Progenitor cell of endocrine pancreas (in vitro differentiated cells): ENCODE results near the gene DEK. TPM values are rescaled to one million over a fixed set of nuclear protein-coding genes. Genes with fewer than 3 reads are reported as not detected.

Experiments used
- DNase-seq: peaks from one replicate; pipeline ENCODE4 v3.0.0; 2021; ENCODE audit warnings: low spot score; ENCODE audit not compliant: unreplicated experiment
- H3K27ac Mint-ChIP-seq: 2 replicates; pipeline ENCODE4 v1.8.0; 2021; ENCODE audit warnings: mild to moderate bottlenecking, moderate library complexity, mixed read lengths
- H3K27me3 Mint-ChIP-seq: 2 replicates; pipeline ENCODE4 v1.8.0; 2021; ENCODE audit warnings: mixed read lengths
- H3K36me3 Mint-ChIP-seq: 2 replicates; pipeline ENCODE4 v1.8.0; 2022; ENCODE audit warnings: mixed read lengths; ENCODE audit not compliant: insufficient read depth
- H3K4me1 Mint-ChIP-seq: 2 replicates; pipeline ENCODE4 v1.8.0; 2021; ENCODE audit warnings: low read depth, mixed read lengths
- H3K4me3 Mint-ChIP-seq: 2 replicates; pipeline ENCODE4 v1.8.0; 2021; ENCODE audit warnings: low read depth, mild to moderate bottlenecking, moderate library complexity, mixed read lengths
- H3K9me3 Mint-ChIP-seq: 2 replicates; pipeline ENCODE4 v1.8.0; 2021; ENCODE audit warnings: low read depth, mixed read lengths
- total RNA-seq: library from RNA; stranded (reverse); gene quantifications from 2 replicates; pipeline ENCODE4 v1.2.1, GENCODE V29; 2021
- TF ChIP-seq, protein P1 (sequence below): fragments of 200-600 bp; sonication (generic); IDR thresholded peaks from one replicate; pipeline ENCODE4 v1.5.0; 2021; ENCODE audit warnings: antibody characterized with exemption, mild to moderate bottlenecking; ENCODE audit not compliant: unreplicated experiment

The DEK gene
- total RNA-seq, 1 donor from 2014 or later: 120 TPM

DNA sequence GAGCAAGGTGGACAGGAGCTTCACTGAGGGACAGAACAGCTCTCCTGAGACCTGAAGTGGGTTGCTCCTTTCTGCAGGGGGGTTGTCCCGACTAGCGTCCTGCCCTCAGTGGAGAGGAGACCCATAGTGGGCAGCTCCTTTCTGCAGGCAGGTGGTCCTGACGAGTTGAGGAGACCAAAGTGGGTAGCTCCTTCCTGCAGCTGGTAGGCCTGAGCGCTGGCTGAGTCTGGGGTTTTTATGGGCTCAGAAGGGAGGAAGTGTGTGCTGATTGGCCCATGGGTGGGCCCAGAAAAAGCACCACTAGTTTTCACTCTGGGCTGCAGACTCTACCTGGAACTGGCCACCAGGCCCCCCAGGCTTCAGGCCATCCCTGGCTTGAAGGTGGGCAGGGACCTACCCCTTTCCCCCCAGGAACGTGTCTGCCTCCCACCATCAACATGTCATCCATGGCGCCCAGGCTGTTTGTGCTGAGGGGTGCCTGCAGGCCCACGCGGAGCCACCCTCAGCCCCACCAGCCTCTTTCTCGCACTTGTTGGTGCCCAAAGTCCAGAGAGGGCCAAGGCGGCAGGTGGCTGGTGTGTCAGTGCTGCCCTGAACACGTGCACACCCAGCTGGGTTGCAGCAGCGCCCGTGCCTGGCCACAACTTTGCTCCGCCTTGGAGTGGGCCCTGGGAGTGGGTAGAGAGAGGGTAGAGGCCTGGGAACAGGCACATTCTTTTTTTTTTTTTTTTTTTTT, 1.6 kb upstream of the DEK start:
- no peak for DNase-seq
- H3K4me1 Mint-ChIP-seq: peaks cover 29% of the 10 kb centered on the region
- H3K27ac Mint-ChIP-seq: no peak overlapping the region
- TF ChIP-seq, protein P1, sequence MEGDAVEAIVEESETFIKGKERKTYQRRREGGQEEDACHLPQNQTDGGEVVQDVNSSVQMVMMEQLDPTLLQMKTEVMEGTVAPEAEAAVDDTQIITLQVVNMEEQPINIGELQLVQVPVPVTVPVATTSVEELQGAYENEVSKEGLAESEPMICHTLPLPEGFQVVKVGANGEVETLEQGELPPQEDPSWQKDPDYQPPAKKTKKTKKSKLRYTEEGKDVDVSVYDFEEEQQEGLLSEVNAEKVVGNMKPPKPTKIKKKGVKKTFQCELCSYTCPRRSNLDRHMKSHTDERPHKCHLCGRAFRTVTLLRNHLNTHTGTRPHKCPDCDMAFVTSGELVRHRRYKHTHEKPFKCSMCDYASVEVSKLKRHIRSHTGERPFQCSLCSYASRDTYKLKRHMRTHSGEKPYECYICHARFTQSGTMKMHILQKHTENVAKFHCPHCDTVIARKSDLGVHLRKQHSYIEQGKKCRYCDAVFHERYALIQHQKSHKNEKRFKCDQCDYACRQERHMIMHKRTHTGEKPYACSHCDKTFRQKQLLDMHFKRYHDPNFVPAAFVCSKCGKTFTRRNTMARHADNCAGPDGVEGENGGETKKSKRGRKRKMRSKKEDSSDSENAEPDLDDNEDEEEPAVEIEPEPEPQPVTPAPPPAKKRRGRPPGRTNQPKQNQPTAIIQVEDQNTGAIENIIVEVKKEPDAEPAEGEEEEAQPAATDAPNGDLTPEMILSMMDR: no peak
- no peaks in the 10 kb centered on the region for H3K27me3 Mint-ChIP-seq
- H3K36me3 Mint-ChIP-seq: peaks cover 5% of the 10 kb centered on the region
- no peaks in the 10 kb centered on the region for H3K9me3 Mint-ChIP-seq
- peak overlapping the region; percentile 95 for H3K4me3 Mint-ChIP-seq

DNA sequence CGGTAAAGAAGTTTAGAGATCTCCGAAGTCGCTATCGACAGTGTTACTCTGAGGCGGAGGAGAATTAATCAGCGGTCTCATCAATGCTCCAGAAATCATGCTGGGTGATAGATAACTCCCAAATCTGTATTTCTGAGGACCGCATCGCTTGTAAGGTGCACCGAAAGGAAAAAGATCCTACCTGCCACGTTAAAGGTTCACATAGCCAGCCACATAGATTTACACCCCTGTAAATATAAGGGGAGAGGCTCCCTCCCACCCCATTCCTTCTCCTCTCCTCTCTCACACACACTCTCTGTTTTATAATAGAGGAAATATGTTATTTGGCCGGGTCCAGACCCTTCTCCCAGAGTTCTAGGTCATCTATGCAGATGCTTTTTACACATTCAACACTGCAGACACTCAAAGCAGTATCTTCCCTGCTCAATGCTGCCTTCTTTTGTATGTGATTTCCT, 620 bp upstream of the DEK start:
- DNase-seq: no peak
- TF ChIP-seq, protein P1: no peak
- Mint-ChIP-seq H3K4me1 (peaks cover 39% of the 10 kb centered on the region), H3K4me3 (peak overlapping the region; percentile 95), H3K27ac (peak overlapping the region; percentile 87), H3K27me3 (no peaks in the 10 kb centered on the region), H3K9me3 (no peaks in the 10 kb centered on the region), H3K36me3 (peaks cover 5% of the 10 kb centered on the region)

DNA sequence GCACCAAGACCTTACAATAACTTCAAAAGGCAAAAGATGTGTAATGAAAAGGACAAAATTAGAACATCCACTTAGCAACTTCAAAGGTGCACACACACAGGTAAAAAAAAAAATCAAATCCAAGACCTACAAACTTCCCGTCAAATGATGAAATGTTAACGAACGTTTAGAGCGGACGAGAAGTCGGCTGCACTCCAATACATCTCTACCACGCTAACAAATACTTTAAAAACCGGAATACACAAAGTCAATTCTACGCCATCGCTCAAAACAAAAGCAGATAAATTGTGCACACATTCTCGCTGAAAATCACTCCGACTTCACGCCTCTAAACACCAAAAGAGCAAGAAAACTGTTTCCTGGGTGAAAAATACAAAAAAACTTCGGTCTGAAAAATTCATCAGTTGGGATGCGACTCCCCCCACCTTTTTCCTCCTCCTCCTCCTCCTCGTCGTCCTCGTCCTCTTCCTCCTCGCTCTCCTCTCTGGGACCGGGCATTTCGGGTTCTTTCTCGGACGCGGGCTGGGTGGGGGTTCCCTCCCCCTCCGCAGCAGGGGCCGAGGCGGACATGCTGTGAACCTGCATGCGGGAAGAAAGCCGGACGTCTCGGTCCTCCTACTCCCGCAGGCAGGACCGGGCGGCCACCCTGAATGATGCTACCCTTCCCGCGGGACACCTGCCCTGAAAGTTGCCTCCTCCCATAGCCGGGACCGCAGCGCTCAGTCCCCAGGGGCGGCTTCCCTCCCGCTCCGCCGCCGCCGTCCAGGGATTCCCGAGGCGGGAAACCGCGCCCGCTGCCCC, 712 bp downstream of the DEK start:
- peaks cover 5% of the 10 kb centered on the region for H3K36me3 Mint-ChIP-seq
- peaks cover 42% of the 10 kb centered on the region for H3K4me1 Mint-ChIP-seq
- TF ChIP-seq, protein P1: no peak
- no peak for DNase-seq
- no peaks in the 10 kb centered on the region for H3K27me3 Mint-ChIP-seq
- H3K4me3 Mint-ChIP-seq: peak overlapping the region; percentile 95
- peak overlapping the region; percentile 92 for H3K27ac Mint-ChIP-seq
- H3K9me3 Mint-ChIP-seq: no peaks in the 10 kb centered on the region

DNA sequence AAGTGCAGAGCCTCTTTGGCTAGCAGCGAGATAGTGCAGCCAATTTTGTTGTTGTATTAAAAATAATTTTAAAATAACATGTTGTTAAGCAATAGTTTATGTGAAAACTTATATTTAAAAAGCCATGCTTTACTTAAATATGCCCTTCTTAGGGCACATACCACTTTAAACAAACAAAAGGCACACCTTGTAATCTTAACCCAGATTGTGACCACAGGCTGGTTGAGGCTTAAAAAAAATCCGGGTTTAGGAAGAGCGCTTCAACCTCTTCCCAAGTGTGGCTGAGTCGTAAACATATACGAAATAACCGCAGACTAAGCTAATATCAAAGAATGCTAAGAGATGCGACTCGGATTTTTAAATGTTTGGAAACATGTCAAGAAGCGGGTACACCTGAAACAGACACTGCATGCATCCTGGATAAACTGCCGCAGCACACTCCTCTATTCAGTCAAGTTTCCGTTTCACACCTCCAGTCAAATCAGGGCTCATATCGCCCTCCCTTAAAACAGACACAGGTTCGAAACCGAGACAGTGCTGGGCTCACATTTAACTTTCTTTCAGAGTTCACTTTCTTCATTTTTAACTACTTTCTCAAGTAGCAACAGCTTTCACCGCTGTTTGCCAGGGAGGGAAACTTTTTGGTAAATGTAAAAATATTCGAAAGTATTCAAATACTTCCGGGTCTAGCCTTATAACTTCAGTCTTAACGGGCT, 1.5 kb downstream of the DEK start:
- Mint-ChIP-seq H3K9me3 (no peaks in the 10 kb centered on the region), H3K4me1 (peaks cover 42% of the 10 kb centered on the region), H3K36me3 (peaks cover 5% of the 10 kb centered on the region), H3K27me3 (no peaks in the 10 kb centered on the region), H3K4me3 (peak overlapping the region; percentile 95), H3K27ac (peak overlapping the region; percentile 92)
- TF ChIP-seq, protein P1: no peak
- no peak for DNase-seq

DNA sequence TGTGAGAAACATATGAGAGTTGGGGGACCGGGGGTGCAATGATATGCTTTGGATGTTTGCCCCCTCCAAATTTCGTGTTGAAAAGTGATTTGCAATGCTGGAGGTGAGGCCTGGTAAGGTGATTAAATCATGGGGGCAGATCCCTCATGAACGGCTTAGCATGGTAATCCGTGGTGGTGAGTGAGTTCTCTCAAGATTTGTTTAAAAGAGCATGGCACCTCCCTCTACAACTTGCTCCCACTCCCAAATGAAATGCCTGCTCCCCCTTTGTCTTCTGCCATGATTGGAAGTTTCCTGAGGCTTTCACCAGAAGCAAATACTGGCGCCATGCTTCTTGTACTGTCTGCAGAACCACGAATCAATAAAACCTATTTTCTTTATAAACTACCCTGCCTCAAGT, 2.5 kb downstream of the DEK start:
- no peak overlapping the region for H3K27ac Mint-ChIP-seq
- TF ChIP-seq, protein P1: no peak
- no peaks in the 10 kb centered on the region for H3K9me3 Mint-ChIP-seq
- DNase-seq: no peak
- H3K36me3 Mint-ChIP-seq: peaks cover 11% of the 10 kb centered on the region
- peak overlapping the region; percentile 95 for H3K4me3 Mint-ChIP-seq
- no peaks in the 10 kb centered on the region for H3K27me3 Mint-ChIP-seq
- peaks cover 42% of the 10 kb centered on the region for H3K4me1 Mint-ChIP-seq
